GM18505 (cell line): ENCODE results near the gene OGT.
"Not testable (repeated sequence)": the region's sequence is repeated elsewhere in the genome, so short reads cannot be mapped to it uniquely, and the experiment has no call there.

Experiments used
- ATAC-seq: cut with Tn5 transposase; IDR thresholded peaks from one replicate; pipeline ENCODE4 v1.9.1; 2021; ENCODE audit not compliant: unreplicated experiment
- POLR2A ChIP-seq: IDR thresholded peaks from 4 replicates; pipeline ENCODE4 v1.6.1; 2011; ENCODE audit warnings: borderline replicate concordance; ENCODE audit not compliant: insufficient read depth, insufficient read length; ENCODE audit errors: extremely low read depth

Gene OGT

DNA sequence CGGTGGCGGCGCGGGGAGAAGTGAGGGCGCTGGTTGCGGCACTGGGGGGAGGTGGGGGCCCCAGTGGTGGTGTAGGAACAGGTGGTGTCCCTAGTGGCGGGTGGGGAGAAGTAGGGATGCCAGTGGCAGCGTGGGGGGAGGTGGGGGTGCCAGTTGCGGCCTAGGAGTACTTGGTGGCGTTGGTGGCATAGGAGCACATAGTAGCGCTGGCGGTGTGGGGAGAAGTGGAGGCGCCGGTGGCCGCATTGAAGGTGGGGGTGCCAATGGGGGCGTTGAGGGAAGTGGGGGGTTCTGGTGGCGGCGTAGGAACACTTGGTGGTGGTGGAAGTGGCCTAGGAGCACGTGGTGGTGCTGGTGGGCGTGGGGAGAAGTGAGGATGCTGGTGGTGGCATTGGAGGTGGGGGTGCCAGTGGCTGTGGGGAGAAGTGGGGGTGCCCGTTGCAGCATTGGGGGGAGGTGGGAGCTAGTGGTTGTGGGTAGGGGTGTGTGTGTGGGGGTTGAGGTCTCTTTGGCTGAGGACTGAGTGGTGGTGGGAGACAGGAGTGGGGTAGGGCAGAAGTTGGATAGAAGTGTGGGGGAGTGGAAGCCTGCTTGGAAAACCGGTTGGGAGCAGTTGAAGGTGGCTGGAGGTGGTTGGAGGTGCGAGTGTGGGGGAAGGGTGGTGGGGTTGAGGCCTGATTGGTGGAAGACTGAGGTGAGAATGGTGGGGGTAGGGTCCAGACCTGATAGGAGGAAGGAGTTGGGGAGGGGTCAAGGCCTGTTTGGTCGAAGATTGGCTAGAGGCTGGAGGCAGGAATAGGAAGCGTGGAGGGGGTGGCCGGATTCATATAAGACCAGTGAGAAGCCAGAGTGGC, 46.5 kb downstream of the OGT start:
- TF ChIP-seq POLR2A = no peak
- no peak for ATAC-seq

DNA sequence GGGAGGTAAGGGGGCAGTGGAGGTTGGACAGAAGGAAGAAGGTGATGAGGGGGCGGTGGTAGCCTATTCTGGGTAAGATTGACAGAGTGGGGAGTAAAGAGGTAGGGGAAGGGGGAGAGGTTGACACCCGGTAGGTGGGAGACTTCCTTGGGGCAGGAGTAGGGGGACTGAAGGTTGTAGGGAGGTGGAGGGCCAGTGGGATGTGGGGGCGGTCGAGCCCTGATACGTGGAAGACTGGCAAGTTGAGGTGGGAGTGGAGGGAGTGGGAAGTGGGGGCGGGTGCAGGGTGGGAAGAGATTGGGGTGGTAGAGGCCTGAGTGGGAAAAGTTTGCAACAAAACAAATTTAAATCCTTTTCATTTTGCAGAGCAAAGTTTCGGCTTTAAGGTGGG, 47.1 kb downstream of the OGT start:
- no peak for TF ChIP-seq POLR2A
- no peak for ATAC-seq

DNA sequence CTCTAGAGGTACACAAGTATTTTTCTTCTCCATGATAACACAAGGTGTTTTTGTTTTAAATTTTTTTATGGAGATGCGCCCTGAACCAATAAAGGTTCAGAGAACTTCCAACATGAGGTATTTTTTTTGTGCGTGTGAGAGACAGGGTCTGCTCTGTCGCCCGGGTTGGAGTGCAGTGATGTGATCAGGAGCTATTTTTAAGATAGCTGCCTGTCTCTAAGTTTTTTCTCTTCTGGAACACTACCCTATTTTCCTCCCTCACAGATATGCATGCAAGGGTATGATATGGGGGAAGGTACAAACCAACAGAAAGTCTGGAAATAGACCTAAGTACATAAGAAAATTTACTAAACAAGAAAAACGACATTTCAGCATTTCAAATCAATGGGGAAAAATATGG, 48.3 kb downstream of the OGT start:
- no peak for ATAC-seq

DNA sequence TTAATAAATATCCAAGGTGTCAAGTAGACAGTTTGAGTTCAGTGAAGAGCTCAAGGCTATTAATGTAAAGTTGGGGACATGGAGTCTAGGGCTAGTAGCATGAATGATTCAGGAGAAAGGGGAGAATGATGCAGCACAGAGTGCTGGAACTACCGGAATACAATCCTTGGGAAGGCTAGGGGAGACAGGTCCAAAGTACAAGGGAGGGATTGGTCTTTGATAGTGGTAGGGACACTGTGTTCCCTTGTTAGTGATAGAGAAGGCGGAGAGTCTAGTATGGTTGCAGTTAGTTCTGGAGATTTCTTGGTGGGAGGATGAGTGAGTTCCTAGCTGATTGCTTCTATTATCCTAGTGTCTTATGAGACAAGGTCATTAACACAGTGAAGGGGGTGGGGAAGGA, 54.0 kb downstream of the OGT start:
- ATAC-seq = no peak
- TF ChIP-seq POLR2A = no peak

More for the DNA sequence above, 48.3 kb downstream of the OGT start:
- TF ChIP-seq POLR2A = no peak

DNA sequence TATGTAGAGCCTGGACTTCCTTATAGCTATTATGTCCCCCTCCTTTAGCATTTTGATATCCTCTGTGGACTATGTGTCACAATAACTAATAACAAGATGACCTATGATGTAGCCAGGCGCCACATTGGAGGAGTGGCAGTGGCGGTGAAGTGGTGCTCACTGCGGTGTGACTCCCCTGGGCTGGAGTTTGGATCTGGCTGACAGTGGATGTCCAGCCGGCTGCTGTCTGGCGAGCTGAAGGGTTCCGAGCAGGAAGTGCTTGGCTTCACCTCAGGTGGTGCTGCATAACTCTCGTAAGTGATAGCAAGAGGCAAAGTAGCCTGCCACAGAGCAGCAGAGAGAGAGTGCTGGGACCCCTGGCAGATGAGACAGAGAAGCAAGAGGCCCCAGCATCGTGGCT, 60.3 kb downstream of the OGT start:
- not testable (repeated sequence) for ATAC-seq

DNA sequence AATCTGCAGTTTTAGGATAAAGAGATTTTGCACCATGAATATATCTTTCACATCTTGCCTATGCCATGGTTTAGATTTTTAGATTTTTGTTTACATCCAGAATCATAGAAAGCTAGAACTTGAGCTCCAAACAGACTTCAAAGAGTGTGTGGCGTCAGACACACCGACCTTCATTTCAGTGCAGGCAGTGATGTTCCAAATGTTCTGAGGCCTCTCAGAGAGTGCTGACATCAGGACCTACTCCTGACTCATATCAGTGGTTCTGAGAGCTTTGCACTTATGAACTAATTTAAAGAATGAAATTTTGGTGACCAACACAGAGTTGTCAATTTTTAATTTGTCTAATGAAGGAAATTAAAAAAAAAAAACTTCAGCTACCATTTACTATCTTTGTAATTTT, 67.1 kb downstream of the OGT start:
- TF ChIP-seq POLR2A = no peak
- no peak for ATAC-seq

DNA sequence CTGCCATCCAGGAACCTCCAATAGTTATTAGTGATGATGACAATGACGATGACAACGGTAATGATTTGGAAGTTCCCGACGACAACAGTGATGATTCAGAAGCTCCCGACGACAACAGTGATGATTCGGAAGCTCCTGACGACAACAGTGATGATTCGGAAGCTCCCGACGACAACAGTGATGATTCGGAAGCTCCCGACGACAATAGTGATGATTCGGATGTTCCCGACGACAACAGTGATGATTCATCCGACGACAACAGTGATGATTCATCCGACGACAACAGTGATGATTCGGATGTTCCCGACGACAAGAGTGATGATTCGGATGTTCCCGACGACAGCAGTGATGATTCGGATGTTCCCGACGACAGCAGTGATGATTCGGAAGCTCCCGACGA, 70.7 kb downstream of the OGT start:
- TF ChIP-seq POLR2A = no peak
- ATAC-seq = no peak

DNA sequence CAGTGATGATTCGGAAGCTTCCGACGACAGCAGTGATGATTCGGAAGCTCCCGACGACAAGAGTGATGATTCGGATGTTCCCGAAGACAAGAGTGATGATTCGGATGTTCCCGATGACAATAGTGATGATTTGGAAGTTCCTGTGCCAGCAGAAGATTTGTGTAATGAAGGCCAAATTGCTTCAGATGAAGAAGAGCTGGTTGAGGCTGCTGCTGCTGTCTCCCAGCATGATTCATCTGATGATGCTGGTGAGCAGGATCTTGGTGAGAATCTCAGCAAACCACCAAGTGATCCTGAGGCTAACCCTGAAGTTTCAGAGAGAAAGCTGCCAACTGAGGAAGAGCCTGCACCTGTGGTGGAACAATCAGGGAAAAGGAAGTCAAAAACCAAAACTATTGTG, 71.2 kb downstream of the OGT start:
- ATAC-seq = no peak

DNA sequence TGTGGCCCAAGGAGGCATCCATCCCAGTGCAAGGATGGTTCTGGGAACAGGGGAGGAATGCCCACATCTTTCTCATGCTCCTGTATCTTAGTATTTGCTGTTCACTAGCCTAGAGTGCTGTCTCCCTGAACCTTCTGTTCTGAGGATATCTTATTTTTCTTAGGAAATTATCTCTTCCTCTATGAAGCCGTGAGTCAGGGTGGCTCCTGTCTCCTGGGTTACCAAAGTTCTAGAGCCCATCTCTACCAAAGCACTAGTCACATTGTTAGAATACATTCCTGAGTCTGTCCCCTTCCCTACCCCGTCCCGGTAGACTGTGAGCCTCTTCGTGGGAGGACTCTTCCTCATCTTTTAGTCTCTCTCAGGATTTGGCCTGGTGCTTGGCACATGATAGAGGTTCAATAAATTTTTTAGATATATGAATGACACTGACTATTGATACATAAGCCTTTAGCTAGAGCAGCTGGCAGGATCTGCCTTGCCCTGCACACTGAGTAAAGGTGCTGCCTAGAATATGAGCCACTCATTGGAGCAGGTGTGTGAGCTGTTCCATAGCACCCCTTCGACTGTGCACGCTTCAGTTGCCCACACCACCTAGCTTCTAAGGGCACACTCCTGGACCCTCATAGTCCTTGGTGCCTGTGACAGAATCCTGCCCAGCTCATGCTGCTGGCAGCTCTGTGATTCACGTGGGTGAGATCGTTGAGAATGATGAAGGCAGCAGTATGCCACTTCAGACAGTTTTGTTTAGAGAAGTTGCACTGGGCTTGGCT, 72.1 kb downstream of the OGT start:
- ATAC-seq = no peak

More for the DNA sequence above, 71.2 kb downstream of the OGT start:
- TF ChIP-seq POLR2A = no peak

DNA sequence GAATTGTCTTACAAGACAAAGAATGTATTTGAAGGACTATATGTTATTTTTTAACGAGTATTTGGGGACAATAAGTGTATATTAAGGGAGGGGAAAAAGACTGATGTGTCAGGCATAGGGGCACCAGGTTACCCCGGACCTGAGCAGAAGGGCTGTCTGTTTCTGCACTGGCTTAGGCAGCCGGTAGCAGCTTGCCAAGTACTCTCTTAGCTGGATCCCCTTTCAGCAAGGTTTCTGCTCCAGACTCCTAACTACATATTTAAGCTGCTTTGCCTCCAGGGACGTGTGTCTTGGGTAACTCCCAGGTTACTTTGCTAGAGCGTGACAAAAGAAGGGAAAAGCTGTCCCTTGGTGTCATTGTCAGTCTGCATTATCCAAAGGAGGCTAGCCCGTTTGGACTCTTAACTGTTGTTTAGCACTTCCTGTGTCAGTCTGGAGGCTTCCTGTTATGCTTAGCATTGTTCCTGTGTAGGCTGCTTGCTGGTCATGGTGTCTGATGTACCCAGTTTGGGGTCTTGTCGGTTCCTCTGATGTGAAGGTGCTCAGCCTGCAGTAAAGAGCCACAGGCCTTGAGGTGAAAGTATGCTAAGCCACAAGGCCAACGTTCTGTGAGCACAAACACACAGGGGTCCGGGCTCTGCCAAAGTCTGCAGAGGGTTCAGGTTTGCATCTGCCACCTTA, 73.8 kb downstream of the OGT start:
- TF ChIP-seq POLR2A = no peak
- no peak for ATAC-seq

More for the DNA sequence above, 72.1 kb downstream of the OGT start:
- TF ChIP-seq POLR2A = no peak

DNA sequence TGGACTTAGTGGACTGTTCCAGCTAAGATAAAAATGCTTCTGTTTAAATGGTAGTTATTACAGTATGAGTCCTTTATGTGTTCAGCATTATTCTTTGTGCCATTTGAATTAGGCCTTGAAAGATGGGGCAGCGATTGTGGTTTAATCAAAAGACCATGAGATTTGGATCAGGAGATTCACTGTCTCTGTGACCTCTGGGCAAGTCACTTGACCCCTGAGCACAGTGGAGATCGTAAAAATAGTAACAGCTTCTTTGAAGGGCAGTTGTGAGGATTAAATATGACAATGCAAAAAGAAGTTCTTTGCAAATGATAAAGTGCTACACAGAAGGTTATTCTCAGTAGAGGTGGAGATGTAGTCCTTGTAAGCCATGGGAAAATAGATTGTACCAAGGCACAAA, 74.6 kb downstream of the OGT start:
- ATAC-seq = no peak
- TF ChIP-seq POLR2A = no peak

DNA sequence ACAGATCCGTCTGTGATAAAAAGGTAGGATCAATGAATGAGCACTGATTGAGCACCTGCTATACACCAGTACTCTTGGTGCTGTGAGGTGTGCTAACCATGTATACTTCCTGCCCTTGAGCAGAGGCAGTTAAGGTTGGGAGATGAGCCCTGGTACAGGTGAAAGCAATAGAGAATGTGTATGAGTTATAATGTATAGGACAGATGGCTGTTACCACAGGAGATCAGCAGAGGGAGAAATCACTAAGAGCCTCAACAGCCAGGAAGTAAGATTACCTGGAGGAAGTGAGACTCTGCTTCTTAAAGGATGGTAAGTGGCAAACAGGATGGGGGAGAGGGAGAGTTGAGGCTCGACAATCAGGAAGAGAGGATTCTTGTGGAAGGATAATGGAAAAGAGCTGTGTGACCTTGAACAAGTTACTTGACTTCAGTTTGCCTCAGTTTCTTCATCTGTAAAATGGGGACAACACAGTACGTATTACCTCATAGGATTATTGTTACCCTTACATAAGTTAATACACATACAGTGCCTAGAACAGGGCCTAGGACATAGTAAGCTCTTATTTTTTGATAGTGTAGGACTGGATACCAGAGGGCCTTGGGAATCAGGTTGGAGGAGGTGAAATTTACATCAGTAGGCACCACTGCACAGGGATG, 76.3 kb downstream of the OGT start:
- ATAC-seq = no peak
- TF ChIP-seq POLR2A = no peak

DNA sequence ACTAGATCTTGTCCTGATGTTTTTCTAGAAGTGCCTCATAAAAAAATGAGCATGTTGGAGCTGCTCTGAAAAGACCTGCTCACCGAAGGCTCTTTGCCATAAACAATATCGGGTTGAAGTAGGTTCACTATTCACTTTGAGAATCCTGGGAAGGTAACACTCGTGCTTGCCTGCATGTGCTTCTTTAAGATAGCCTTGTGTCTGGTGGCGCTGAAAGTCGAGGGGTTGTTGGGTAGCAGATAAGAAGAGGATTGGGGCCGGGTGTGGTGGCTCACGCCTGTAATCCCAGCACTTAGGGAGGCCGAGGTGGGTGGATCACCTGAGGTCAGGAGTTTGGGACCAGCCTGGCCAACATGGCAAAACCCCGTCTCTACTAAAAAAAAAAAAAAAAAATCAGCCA, 78.8 kb downstream of the OGT start:
- not testable (repeated sequence) for ATAC-seq
